A549 (cell line): ENCODE measurements around the gene SRGAP1. TPM values are rescaled to one million over a fixed set of nuclear protein-coding genes. Genes with fewer than 3 reads are reported as not detected.

Experiments used
- ATAC-seq, 2 experiments: fragments of 200-7000 bp in 1 of 2; fragments of >200 bp in 1 of 2; cut with Nextera tagmentation in 1 of 2; cut with Tn5 transposase in 1 of 2; 3 replicates each; pipeline versions ENCODE4 v1.8.0 to v1.9.1; 2018 to 2020; ENCODE audit warnings: mild to moderate bottlenecking in 1 of 2, moderate library complexity in 1 of 2
- CTCF ChIA-PET: fragments of 300-600 bp; sonication (Branson Sonifier 250); formaldehyde crosslinking; extraction: SDS; loops from one replicate; lab custom pipeline; 2021; ENCODE audit warnings: antibody characterized with exemption, inconsistent platforms; lab: Yijun Ruan, JAX
- POLR2A ChIA-PET: fragments of 350-600 bp; formaldehyde crosslinking; extraction: SDS; loops from one replicate; lab custom pipeline; 2021; ENCODE audit warnings: antibody characterized with exemption, inconsistent platforms; lab: Yijun Ruan, JAX
- DNase-seq, 2 experiments: peaks; one replicate each; pipeline versions ENCODE4 v3.0.0 to v3.0.0-alpha.2; 2011 to 2016; ENCODE audit warnings: low read depth in 1 of 2, low spot score in 1 of 2
- FAIRE-seq: peaks from 2 replicates; lab custom pipeline; 2011; peaks lifted over from hg19 to GRCh38; lab: Jason Lieb, UNC
- H3K27ac ChIP-seq, 2 experiments: fragments of >200 bp; sonication (Bioruptor Twin); formaldehyde crosslinking; 3 replicates each; pipeline ENCODE4 v1.5.1; 2016 to 2017
- H3K4me1 ChIP-seq: fragments of >200 bp; sonication (Bioruptor Twin); formaldehyde crosslinking; 3 replicates; pipeline ENCODE4 v1.6.1; 2016
- H3K4me2 ChIP-seq: fragments of >200 bp; sonication (Bioruptor Twin); formaldehyde crosslinking; 3 replicates; pipeline ENCODE4 v1.6.1; 2016
- H3K4me3 ChIP-seq: fragments of >200 bp; sonication (Bioruptor Twin); formaldehyde crosslinking; 3 replicates; pipeline ENCODE4 v1.5.1; 2016
- H3K9me3 ChIP-seq: fragments of >200 bp; sonication (Bioruptor Twin); formaldehyde crosslinking; 3 replicates; pipeline ENCODE4 v1.6.1; 2016
- CBX2 ChIP-seq: fragments of 200-600 bp; sonication (generic); IDR thresholded peaks from 2 replicates; pipeline ENCODE4 v1.6.1; 2016; ENCODE audit warnings: low read depth, mild to moderate bottlenecking, borderline replicate concordance
- E2F6 ChIP-seq: IDR thresholded peaks from 2 replicates; pipeline ENCODE4 v1.6.1; 2012; ENCODE audit warnings: low read depth, borderline replicate concordance
- EP300 ChIP-seq, 2 experiments: fragments of >200 bp; sonication (Bioruptor Twin); formaldehyde crosslinking; IDR thresholded peaks; 2 replicates in 1 of 2; 3 replicates in 1 of 2; pipeline ENCODE4 v1.6.1; 2016 to 2017
- FOXS1 ChIP-seq: fragments of 250-450 bp; sonication (Bioruptor Pico); IDR thresholded peaks from 2 replicates; pipeline ENCODE4 v1.5.0; 2020; ENCODE audit warnings: mild to moderate bottlenecking, moderate library complexity
- HDAC2 ChIP-seq: fragments of 200-600 bp; sonication (generic); IDR thresholded peaks from 2 replicates; pipeline ENCODE4 v1.6.1; 2016
- HES2 ChIP-seq: fragments of >200 bp; sonication (Bioruptor Twin); formaldehyde crosslinking; IDR thresholded peaks from 2 replicates; pipeline ENCODE4 v1.6.1; 2016
- HEYL ChIP-seq: fragments of 250-450 bp; sonication (Bioruptor Pico); IDR thresholded peaks from 2 replicates; pipeline ENCODE4 v1.8.0; 2021; ENCODE audit warnings: mild to moderate bottlenecking, moderate library complexity
- JUNB ChIP-seq: fragments of >200 bp; sonication (Bioruptor Twin); formaldehyde crosslinking; IDR thresholded peaks from 2 replicates; pipeline ENCODE4 v1.6.1; 2016
- MAFK ChIP-seq: fragments of 450-650 bp; IDR thresholded peaks from 2 replicates; pipeline ENCODE4 v1.6.1; 2014; ENCODE audit not compliant: partially characterized antibody
- MAX ChIP-seq: IDR thresholded peaks from 2 replicates; pipeline ENCODE4 v1.6.1; 2012
- NFE2L2 ChIP-seq: fragments of 150-350 bp; conservative IDR thresholded peaks from 2 replicates; pipeline ENCODE4 v1.6.1; 2014; ENCODE audit warnings: low read length
- TP53 ChIP-seq: fragments of 250-450 bp; sonication (Bioruptor Pico); IDR thresholded peaks from 2 replicates; pipeline ENCODE4 v1.5.0; 2021; ENCODE audit warnings: mild to moderate bottlenecking, moderate library complexity
- USF2 ChIP-seq: fragments of 450-650 bp; IDR thresholded peaks from 2 replicates; pipeline ENCODE4 v1.6.1; 2014; ENCODE audit warnings: antibody characterized with exemption
- ZC3H11A ChIP-seq: fragments of 450-650 bp; IDR thresholded peaks from 2 replicates; pipeline ENCODE4 v1.6.1; 2014; ENCODE audit warnings: antibody characterized with exemption, mild to moderate bottlenecking
- ZFP36 ChIP-seq: fragments of 450-650 bp; IDR thresholded peaks from 2 replicates; pipeline ENCODE4 v1.6.1; 2014; ENCODE audit warnings: borderline replicate concordance; ENCODE audit not compliant: partially characterized antibody
- WGBS: methylation state at CpG from one replicate; pipeline ENCODE4 v1.1.6; 2017; ENCODE audit errors: missing lambda C conversion rate; 5-methylcytosine and 5-hydroxymethylcytosine counted together
- polyA plus RNA-seq, 4 experiments: library from polyadenylated mRNA; depleted of rRNA in 3 of 4; stranded (reverse); fragments of >200 nt; fragmentation: RNase III in 1 of 4; extraction: RNeasy Plus Mini Kit Qiagen cat#74134 plus additional on column Dnase treatment in 1 of 4; gene quantifications; 2 replicates in 3 of 4; 3 replicates in 1 of 4; pipeline ENCODE4 v1.2.3, GENCODE V29; 2011 to 2017
- TF ChIP-seq, protein P1 (sequence below): fragments of >200 bp; sonication (Bioruptor Twin); formaldehyde crosslinking; IDR thresholded peaks from 3 replicates; pipeline ENCODE4 v1.5.1; 2016
- TF ChIP-seq, protein P2 (sequence below): fragments of 150-350 bp; IDR thresholded peaks from 2 replicates; pipeline ENCODE4 v1.6.1; 2014; ENCODE audit warnings: low read depth, mild to moderate bottlenecking, low read length
- TF ChIP-seq, protein P3 (sequence below): fragments of 250-450 bp; sonication (Bioruptor Pico); IDR thresholded peaks from 2 replicates; pipeline ENCODE4 v1.5.0; 2020; ENCODE audit warnings: low read depth, mild to moderate bottlenecking, moderate library complexity

SRGAP1 gene
- polyA plus RNA-seq, 2 of the 4 experiments (the other 2 are of a cell fraction): 7.9 to 22.9 TPM

DNA sequence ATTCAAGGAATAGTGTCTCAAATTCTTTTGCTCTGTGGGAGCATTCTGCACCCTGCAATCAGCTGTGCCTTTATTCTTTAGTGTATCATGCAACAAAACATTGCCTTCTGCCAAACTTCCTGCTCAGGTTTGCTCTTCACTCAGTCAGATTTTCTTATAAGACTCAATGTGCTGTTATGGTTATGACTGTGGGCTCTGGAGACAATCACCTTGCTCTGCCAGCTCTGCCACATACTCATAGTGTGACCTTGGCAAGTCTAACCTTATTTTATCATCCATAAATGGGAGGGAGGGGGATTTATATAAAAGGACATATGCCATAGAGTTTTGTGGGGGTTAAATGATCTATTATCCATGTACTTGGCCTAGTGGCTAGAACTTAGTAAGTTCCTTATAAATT lies 51.3 kb downstream of the SRGAP1 start:
- no peak for TF ChIP-seq MAX
- no peak for TF ChIP-seq JUNB
- no peak for TF ChIP-seq ZFP36
- TF ChIP-seq, protein P1, sequence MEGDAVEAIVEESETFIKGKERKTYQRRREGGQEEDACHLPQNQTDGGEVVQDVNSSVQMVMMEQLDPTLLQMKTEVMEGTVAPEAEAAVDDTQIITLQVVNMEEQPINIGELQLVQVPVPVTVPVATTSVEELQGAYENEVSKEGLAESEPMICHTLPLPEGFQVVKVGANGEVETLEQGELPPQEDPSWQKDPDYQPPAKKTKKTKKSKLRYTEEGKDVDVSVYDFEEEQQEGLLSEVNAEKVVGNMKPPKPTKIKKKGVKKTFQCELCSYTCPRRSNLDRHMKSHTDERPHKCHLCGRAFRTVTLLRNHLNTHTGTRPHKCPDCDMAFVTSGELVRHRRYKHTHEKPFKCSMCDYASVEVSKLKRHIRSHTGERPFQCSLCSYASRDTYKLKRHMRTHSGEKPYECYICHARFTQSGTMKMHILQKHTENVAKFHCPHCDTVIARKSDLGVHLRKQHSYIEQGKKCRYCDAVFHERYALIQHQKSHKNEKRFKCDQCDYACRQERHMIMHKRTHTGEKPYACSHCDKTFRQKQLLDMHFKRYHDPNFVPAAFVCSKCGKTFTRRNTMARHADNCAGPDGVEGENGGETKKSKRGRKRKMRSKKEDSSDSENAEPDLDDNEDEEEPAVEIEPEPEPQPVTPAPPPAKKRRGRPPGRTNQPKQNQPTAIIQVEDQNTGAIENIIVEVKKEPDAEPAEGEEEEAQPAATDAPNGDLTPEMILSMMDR: no peak
- no peak for TF ChIP-seq EP300 (IDR thresholded peaks at IDR 0.05)
- TF ChIP-seq E2F6: no peak
- no peak for TF ChIP-seq TP53 (CRISPR knock-in tag)
- no peak for TF ChIP-seq MAFK
- TF ChIP-seq NFE2L2: no peak
- TF ChIP-seq CBX2: no peak
- no peak for TF ChIP-seq HES2
- TF ChIP-seq, protein P2, sequence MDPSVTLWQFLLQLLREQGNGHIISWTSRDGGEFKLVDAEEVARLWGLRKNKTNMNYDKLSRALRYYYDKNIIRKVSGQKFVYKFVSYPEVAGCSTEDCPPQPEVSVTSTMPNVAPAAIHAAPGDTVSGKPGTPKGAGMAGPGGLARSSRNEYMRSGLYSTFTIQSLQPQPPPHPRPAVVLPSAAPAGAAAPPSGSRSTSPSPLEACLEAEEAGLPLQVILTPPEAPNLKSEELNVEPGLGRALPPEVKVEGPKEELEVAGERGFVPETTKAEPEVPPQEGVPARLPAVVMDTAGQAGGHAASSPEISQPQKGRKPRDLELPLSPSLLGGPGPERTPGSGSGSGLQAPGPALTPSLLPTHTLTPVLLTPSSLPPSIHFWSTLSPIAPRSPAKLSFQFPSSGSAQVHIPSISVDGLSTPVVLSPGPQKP: no peak
- TF ChIP-seq HDAC2: no peak
- no peak for TF ChIP-seq HEYL (CRISPR knock-in tag)
- TF ChIP-seq, protein P3, sequence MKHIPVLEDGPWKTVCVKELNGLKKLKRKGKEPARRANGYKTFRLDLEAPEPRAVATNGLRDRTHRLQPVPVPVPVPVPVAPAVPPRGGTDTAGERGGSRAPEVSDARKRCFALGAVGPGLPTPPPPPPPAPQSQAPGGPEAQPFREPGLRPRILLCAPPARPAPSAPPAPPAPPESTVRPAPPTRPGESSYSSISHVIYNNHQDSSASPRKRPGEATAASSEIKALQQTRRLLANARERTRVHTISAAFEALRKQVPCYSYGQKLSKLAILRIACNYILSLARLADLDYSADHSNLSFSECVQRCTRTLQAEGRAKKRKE (CRISPR knock-in tag): no peak
- no peak for TF ChIP-seq ZC3H11A
- TF ChIP-seq, all 56 proteins: peak for 0
- CTCF ChIA-PET: no interaction called here
- Histone ChIP-seq H3K9me3 (no peaks in the 10 kb centered on the region), H3K4me3 (no peak overlapping the region), H3K4me2 (no peak overlapping the region), H3K27ac (peak overlapping the region in 1 of 2 experiments; percentile 52; a peak in 2 of 6 replicates), H3K4me1 (peaks cover 90% of the 10 kb centered on the region)
- POLR2A ChIA-PET: no interaction called here
- ATAC-seq: no peak
- FAIRE-seq: peak; percentile 32
- DNase-seq: no peak

DNA sequence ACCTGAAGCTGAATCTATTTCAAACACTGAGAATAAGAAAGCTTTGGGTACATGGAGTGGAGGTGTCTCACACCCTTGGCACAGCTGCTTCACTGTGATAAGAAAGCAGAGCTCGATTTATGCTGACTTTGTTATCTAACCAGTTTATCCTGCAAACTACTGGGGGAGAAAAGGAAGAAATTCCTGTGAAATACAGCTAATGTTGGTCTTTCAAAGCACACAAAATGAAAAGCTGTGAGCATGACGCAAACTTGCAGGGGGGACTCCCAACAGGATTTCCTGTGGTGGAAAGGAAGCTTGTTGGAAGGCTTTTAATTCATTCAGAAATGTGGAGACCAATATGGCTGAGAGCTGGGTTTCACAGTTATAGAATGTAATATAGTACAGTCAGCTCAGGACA lies 53.4 kb downstream of the SRGAP1 start:
- Histone ChIP-seq H3K9me3 (no peaks in the 10 kb centered on the region), H3K4me2 (peak overlapping the region; percentile 81), H3K4me1 (peaks cover 90% of the 10 kb centered on the region), H3K4me3 (no peak overlapping the region), H3K27ac (peak overlapping the region; percentile 76 to 90)
- ATAC-seq (no peak), DNase-seq (no peak), FAIRE-seq (no peak)
- TF ChIP-seq FOXS1 (no peak), USF2 (no peak), MAFK (peak; percentile 66)
- CTCF ChIA-PET: interaction anchor here (1.0 to 3.0 kb wide), 2 partner anchors 10 to 54 kb away, joined by 3 to 12 read pairs; partner anchors contain the start of gene SRGAP1
- WGBS: 44% methylated on average over 2 of the region's 2 CpGs
- POLR2A ChIA-PET: no interaction called here
